Dermis blood vessel endothelial cell (primary cell): ENCODE measurements around the gene KLF9. TPM values are rescaled to one million over a fixed set of nuclear protein-coding genes. Genes with fewer than 3 reads are reported as not detected.

ENCODE experiments used
- DNase-seq: peaks from one replicate; pipeline ENCODE4 v3.0.0; 2010
- total RNA-seq: library from RNA; depleted of rRNA; stranded (reverse); fragments of >200 nt; gene quantifications from 2 replicates; pipeline ENCODE4 v1.2.3, GENCODE V29; 2014

Gene KLF9
- total RNA-seq, 1 donor from 2014 or later = 38.8 TPM

DNA sequence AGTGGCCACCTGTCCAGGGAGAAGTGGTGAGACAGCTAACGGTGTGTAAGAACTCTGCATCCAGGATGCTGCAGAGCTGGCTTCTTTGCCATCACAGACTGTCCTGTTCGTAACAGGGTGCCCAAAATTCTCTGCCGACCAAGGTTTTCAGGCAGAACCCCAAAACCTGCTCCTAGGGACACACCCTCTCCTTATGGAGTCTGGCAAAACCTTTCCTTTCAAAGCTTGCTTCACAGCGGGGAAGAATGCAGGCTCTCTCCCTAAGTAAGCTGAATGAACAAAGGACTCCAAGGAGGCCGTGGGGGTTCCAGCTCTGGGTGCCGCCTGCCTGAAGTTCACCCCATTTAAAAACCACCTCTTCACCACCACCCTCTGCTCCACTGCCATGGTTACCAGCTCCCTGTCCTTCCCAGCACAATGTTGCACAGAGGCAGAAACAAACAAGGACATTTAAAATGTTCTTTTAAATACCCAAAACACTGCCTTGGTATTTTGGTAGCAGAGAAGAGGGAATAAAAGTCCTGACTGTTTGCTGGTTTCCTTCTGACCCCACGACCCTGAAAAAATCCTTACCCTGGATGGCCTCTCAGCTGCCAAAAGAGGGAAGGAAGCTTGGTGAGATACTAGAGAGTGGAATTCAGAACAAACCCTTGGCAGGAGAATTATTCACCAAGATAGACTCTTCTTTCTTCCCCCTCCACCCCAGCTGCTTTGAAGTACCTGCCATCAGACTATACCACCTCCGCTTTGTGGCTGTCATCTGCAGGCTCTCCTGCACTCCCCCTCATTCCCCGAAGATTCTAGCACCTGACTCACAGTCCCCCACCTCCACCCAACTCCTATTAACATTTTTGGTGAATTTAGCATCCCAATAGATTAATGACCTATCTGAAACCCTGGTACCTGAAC, 7.1 kb upstream of the KLF9 start:
- peak; percentile 44 for DNase-seq

DNA sequence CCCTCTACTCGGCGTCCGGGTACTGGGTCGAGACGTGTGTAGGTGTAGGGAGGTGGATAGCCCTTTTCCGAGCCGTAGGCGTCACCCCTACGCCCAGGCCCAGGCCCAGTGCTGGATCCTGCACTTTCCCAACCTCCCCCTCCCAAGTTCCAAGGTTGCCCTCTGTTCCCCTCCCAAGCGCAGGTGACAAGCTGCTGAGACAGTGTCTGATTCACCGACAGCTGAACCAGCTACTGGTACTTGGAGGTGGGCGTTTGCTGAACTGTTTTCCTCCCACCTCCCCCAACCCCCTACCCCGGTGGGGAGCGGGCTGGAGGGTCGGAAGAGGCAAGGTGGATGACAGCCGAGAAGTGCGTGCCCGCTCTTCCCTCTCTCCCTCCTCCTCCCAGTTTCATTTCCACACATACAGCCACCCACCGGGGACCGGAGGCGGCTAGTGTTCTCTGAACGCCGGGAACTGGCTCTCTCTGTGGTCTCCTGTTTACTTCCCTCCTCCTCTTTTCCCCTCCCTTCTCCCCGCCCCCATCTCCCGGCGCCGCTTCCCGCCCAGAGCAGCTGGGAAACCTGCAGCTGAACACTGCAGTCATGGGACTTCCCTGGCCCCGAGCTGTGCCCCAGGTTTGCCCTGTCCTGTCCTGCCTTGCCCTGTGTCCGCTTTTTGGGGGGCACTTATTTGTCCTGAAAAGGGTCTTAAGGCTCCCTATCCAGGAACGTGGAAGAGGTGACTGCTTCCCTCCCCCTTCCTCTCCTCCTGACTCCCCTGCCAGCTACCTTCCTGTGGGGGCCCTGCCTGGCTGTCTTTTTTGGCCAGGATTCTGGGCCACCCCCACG, 6.2 kb upstream of the KLF9 start:
- peak; percentile 80 for DNase-seq

DNA sequence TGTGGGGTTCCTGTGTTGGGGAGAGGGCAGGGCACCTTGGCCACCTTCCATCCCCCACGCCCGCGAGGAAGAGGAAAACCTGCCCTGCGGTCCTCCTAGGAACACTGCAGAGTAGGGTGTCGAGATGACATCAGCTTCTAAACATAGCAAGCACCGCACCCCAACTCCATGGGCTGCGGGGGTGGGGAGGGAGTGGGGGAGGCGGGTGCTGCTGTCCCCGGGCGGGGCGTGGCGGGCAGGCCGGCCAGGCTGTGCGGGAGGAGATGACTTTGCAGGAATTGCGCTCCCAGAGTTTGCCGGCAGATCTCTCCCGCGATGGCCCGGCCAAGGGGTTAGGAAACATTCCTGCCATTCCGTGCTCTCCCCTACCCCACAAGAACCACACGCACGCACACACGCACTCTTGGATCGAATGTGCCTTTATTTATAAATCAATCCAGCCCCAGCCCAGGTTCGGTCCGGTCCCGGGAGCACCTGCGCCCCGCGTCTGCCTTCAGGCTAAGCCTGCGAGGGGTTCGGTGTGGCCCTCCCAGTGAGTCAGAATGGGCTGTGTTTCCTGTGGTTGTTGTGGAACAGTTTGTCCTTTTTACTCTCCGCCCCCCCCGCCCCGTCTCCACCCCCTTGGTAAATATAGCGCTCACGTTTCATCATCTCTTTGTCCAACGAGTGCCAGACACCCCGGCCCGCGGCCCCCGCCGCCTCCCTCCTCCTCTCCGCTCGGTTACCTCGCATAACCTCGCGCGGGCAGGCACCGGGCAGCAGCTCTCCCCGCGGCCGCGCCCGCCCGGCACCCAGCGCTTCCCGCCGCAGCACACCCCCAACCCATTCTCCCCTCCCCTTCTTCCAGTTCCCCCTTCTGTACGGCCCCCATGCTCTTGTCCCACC, 5.3 kb upstream of the KLF9 start:
- peak; percentile 98 for DNase-seq

DNA sequence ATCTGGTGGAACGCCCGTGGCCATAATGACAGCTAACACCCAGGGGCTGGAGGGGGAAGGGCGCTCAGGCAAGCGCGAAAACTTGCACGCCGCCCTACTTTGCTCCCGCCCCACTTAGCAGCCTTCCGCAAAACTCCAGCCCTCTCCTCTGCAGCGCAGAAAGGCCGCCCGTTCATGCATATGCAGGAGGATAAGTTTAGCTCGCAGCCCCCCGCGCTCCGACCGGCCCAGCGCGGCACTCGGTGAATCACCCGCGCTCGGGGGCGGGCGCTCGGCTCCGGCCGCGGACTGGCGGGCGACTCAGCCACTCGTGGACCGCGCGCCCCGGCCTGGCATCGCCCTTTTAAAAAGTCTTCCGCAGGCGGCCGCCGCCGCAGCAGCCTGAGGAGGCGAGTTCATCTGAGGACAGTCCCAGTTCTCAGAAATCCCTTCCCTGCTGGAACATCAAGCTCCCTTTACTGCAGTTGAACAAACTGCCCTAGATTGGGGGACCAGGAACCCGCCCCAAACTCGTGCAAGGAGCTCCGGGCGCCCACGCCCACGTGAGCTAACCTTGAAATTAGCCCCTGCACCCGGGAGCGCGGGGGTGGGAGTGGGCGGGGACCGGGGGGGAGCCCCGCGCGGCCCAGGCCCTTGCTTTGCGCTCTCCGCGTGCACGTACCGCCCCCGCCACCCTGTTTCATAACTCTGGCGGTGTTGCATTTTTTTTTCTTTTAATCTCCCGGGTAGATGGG, 4.5 kb upstream of the KLF9 start:
- peak; percentile 96 for DNase-seq

DNA sequence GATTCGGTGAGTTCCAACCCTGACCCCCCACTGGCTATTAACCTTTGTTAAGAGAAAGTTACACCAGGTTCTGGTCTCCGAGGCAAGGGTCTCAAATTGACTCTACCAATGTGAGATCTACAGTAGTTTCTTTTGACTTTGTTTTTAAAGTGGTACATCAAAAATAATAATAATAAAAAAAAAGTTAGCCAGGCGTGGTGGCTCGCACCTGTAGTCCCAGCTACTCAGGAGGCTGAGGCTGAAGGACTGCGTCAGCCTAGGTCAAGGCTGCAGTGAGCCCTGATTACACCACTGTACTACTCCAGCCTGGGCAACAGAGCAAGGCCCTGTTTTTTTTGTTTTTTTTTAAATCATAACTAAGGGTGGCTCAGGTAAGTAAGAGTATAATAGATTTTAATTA, 1.0 kb upstream of the KLF9 start:
- DNase-seq = no peak

DNA sequence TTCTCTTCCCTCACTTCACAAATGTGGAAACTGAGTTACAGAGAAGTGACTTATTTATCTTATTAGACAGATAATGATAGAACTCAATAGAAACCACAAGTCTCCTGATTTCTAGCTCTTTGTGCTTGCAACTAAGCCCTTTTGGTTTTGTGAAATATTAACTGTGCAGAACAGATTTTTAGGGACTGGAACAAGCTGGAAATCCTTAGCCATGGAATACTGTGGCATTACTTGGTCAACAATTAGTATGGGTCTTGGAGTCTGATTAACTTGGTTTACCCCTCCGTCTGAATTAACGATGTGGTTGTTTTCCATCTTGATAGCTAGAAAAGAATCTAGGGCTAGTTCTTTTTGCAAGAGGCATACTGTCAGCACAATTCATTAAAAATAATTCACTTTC, 584 bp upstream of the KLF9 start:
- no peak for DNase-seq

DNA sequence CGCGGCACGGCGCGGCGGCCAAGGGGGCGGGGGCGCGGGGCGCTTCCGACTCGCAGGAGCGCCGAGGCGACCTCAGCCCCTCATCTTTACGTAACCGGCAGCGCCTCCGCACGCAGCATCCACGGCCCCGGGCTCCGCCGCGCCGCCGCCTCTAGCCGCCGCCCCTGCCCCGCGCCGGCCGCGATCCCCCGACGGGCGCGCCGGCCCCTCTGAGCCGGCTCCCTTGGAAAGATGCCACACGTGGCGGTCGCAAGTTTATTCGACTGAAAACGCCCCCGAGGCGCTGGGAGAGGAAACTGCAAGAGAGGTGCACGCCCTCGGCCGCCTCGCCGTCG, 1.0 kb downstream of the KLF9 start:
- peak; percentile 81 for DNase-seq

DNA sequence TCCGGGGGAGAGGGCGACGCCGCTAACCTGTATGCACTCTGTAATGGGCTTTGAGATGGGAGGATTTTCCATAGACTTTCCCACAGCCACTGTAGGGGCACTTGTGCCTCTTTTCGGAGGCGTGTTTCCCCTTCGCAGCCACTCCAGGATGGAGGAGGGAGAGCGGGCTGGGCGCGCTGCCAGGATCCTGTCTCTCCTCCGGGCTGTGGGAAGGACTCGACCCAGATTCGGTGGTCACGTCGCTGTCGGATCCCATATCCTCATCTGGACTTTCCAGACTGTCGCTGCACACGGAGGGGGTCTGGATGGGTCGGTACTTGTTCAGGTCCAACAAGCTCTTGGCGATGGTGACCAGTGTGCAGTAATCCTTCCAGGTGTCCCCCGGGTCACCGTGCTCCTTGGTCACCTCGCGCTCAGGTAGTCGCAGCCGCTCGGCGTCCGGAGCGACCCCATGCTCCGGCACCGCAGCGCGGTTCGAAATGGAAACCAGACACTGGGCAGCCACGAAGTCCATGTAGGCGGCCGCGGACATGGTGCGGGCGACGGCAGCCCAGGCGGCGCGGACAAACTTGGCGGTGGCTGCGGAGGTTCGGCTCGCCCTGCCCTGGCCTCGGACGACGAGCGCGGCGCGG, 1.5 kb downstream of the KLF9 start:
- peak; percentile 86 for DNase-seq

DNA sequence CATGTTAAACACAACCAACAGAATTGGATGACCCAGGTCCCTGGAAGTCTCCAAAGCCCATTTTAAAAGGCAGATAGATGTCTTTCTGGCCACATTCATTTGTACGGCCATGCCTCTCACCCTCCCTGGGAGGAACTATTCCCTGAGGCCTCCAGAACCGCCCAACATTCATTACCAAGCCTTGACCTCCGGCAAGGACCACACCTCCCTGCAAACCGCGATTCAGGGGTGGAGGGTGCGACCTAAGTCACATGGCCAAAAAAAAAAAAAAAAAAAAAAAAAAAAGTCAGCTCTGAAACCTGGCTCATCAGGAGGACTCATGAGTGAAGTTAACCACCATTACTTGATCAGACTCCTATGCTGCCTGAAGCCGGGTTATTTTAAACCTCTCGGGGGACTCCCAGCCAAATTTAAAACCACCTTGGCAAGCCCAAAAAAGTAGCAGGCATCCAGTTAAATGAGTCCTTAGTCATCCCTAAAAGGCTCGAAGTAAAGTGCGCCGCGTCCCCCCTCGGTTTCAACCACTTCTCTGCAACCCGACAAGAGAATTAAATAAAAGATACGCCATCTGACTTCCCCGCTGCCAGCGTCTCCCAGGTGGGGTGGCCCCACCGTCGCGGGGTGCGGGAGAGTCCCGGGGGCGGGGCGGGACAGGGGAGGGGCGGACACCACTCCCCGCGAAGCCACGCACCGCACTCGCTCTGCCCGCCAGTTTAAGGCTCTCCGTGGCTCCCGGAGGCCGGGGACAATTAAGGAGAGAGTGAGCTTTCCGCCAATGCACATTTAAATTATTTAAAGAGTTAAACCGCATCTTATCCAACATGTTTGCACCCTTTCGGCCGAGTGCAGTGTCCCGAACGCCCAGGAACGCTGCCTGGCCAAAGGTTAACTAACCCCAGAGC, 2.3 kb downstream of the KLF9 start:
- peak; percentile 89 for DNase-seq

DNA sequence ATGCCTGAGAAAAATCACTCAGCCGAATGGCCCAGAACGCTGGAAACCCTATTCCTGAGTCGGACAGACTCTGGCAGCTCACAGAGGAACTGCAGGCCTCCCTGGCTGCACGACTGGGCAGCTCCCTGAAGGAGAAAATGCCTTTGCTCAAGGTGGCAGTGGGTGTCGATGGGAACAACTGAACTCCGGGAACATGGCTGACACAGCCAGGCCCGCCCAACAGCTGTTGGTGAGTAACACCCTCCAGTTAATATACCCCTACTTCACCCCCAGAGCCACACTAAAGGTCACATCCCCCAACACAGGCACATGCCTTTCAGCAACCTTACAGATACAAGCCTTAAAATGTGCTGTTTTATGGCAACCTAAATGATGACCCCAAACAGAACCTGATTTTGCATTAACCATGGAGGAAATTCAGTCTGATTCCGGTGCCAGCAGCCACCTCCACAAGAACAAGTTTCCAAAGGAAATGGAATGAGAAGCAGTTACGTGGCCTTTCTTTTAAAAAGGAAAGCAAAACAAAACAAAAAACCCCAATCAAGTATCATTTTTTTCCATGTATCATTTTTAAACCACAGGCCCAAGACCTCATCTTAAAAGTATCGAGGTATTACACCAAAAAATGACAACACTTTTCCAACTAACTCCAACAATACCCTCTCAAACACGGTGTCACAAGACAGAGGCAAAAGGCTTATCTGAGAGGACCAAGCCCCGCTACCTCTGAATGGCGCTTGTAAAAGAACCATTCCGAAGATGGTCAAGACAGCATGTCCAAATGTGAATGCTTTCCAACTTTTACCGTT, 3.1 kb downstream of the KLF9 start:
- peak; percentile 82 for DNase-seq

DNA sequence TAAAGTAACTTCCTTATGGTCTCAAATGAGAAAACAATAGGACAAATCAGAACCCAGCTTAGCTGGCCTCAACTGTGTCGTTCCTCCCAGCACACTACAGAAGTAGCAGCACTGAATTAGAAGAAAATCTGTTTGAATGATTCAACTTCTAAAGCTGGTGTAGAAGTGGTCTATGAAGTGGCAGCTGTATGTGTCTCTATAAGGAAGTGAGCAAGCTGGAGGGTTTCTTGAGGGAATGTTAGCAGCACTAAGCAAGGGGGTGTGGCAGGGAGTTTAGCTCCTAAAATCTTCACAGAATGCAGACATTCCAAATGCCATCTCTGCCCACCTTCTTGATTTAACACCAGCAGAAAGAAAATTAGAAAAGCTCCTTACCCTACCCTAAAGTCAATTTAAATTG, 4.1 kb downstream of the KLF9 start:
- DNase-seq = peak; percentile 61

DNA sequence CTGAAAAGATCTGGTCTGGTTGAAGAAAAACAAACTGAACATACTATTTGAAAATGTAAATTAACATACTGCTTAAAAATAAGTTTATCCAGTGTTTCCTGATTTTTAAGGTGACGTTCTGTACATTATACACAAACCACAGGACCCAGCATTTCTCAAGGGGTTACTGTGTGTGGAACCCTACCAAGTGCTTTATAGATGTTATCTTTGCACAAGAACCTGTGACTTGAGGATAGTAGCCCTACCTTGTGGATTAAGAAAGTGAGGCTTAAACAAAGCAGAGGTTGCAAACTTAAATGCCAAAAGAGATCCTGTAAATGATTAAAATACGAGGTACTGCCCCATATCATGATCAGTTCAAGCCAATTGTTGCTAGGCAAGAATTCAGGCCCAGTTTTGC, 4.7 kb downstream of the KLF9 start:
- DNase-seq = no peak

DNA sequence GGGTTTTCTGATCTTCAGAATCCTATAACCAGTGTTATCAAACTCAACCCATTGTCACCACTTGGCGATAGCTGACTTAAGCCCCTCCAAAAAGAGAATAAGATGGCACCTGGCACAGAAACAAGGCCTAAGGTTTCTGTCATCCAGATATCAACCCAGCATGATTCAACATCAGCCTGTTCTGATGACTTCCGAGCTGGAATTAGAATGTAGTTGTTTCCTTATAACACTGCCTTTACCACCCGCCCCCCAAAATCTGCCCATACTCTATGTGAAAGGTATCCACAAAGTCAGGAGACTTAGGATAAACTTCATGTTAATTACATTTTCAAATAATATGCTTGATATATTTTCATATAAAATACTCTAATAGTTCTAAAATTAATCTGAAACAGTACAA, 5.2 kb downstream of the KLF9 start:
- no peak for DNase-seq

DNA sequence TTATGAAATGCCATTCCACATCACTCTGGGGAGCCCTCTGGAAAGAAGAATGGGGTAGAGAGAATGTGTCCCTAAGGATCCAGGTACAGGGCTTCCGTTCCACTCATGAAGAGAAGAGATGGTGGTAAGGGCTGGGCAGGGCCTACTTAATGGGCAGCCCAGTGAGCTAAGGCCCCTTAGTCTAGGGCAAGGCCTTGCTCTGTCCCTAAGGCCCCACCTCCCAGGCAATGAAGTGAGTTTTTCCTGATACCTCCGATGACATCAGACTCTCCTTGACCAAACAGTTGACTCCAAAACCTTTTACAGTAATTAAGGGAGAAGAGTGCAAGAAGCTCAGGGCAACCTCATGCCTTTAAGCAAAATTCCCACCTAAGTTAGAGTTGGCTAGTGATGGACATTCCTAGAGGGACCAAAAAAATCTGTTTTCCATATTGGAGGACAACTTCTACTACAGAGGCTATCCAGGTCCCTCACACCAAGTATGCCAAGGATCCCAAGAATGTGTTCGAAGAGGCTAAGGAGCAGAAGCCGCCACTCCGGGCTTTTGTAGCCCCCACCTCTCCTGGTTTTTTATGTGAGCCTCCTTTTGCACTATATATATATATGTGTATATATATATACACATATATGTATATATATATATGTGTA, 5.9 kb downstream of the KLF9 start:
- DNase-seq = no peak

DNA sequence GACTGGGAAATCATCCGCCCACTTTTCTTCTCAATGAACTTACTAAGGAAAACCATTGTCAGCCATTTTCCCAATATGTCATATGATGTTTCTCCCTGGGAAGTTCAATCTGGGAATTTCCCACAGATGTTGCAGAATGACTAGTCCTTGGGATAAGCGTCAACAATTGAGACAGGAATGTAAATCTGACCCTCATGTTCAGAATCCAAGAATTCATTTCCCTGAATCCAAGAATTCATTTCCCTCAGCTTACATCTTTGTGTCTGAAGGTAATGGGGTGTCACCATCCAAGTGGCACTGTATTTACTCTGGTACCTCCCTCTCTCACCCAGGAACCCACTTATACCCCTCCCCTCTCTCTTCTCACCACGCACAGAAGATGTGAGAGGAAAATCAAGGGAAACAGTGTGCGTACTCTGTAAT, 7.4 kb downstream of the KLF9 start:
- peak; percentile 94 for DNase-seq

DNA sequence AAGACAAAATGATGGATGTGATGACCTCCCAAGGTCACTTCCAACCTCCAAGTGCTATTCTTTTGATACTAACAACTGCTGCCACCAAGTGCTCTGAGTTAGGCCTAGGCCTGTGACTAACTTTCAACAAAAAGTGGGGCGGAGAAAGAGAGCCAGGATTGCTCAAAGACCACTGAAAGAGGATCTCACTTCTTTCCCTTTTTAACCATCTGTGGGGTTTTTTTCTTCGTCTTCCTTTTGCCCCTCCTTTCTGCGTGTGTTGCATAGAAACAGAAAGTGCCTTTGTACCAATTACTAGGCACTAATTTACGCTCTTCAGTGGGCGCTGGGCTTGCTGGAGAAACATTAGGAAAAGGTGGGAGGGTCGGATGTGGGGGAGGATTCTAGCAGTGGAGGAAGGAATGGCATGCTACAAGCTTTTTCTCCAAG, 8.0 kb downstream of the KLF9 start:
- peak; percentile 28 for DNase-seq

DNA sequence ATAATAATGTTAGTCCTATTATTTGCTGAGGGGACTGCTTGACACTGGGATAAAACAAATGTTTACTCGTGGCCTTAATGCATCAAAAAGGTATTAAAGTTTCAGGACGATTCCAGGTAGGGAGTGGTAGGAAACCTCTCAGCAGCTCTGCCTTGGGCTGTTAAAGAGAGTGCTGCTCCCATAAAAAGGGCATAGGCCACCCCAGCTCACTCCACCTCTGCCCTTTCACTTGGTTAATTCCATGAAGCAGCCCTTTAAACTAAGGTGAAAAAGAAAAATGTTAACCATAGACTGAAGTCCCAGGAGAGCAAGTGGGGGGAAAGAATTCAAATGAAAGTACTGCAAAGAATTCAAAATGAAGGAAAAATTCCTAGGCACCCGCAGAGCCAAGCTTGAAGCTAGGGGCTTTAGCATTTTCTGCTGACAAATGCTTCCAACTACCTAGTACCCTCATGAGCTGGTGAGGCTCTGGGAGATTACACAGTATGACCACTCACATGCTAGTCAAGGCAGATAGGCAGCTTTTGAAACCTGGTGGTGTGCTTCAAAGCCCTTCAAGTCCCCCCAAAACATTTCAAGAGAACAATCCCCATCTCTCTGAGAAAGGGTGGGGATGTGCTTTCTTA, 8.5 kb downstream of the KLF9 start:
- DNase-seq = no peak

DNA sequence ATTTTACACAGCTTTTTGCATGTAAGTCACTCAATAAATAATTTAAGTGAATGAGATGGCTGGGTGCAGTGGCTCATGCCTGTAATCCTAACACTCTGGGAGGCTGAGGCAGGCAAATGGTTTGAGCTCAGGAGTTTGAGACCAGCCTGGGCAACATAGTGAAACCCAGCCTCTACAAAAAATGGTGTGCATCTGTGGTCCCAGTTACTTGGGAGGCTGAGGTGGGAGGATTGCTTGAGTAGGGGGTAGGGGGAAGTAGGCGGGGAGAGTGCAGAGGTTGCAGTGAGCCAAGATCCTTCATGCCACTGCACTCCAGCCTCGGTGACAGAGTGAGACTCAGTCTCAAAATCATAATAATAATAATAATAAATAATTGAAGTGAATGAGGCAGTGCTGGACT, 10.2 kb downstream of the KLF9 start:
- no peak for DNase-seq

DNA sequence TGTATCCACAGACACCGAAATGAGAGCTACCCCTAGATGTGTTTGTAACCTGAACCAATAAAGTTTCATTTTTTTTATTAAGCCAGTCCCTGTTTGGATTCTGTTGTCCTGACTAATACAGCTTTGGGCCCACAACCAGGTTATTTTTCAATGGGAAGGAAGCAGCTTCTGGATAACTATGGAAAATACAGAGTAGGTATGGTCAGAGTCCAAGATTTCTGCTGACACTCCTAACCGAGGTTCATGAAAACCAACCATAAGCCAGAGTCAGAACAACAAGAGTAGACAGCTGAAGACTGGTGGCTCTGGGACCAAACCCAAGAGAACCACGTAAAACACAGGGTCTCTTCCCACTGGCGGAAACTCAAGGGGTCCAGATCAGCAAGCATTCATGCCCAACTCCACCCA, 10.8 kb downstream of the KLF9 start:
- peak; percentile 69 for DNase-seq
